ENCODE data around the gene KRT6A. TPM values are rescaled to one million over a fixed set of nuclear protein-coding genes. Genes with fewer than 3 reads are reported as not detected.
A peak's percentile ranks its signal among the peaks of the same experiment; 100 is the strongest.
"Not testable (repeated sequence)": the region's sequence is repeated elsewhere in the genome, so short reads cannot be mapped to it uniquely, and the experiment has no call there.

Gene KRT6A
- total and polyA plus RNA-seq, 5 donors = not detected

DNA sequence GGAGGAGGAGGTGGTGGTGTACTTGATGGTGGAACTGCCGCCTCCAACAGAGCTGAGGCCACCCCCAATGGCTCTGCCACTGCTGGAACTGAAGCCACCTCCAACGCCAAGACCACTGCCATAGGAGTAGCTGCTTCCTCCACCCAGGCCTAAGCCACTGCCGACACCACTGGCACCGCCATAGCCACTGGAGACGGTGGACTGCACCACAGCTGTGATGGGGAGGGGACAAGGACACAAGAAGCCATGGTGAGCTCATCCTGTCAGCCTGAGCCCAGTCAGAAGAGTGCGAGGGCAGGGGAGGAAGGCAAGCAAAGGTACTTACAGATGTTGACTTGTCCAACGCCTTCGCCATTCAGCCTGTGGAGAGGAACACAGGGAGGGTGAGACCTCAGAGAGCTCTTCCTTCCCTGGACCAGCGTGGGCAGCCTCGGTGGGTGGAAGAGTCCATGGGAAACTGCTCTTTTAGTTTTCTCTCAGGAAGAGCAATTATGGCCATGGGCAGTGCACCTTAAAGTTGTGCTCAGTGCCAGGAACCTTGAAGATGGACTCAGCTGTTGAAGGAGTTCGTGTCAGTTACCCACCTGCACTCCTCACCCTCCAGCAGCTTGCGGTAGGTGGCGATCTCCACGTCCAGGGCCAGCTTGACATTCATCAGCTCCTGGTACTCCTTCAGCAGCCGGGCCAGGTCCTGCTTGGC lies 5.2 kb downstream of the KRT6A start:
- intact Hi-C loops (cut with DNase I); H3K4me3 ChIP-seq (ENCODE audit: low read length); H3K9me3 ChIP-seq (ENCODE audit: control insufficient read depth, low read length); H3K4me1 ChIP-seq (ENCODE audit: control insufficient read depth, insufficient read depth, low read length); H3K27me3 ChIP-seq (ENCODE audit: control insufficient read depth, insufficient read depth); H3K27ac ChIP-seq (ENCODE audit: low read length); DNase-seq: not testable (repeated sequence)
- ATAC-seq = peak in 1 of 2 donors; percentile 24
- 78% methylated on average over 15 of the region's 15 CpGs for WGBS

DNA sequence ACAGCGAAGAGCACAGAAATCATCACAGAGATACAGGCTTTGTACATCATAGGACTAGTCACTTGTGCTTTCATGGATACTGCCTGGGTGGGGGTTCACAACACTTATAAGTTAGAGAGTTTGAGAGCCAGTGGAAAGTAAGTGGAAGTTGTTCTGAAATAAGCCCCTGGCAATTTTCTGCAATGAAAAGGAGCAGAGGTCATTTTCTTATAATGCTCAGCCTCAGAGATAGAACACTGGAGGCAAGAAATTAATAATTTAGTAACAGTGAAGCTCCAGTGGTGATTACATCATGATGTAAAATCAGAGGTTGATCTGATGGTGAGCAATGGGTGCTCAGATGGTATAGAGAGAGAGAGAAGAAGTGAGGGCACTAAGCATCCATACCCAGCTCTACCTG lies 5.8 kb downstream of the KRT6A start:
- Histone ChIP-seq H3K27me3 (ENCODE audit: control insufficient read depth, insufficient read depth) (peaks cover 3% of the 10 kb centered on the region), H3K9me3 (ENCODE audit: control insufficient read depth, low read length) (no peaks in the 10 kb centered on the region), H3K4me3 (ENCODE audit: low read length) (no peak overlapping the region), H3K27ac (ENCODE audit: low read length) (no peak overlapping the region), H3K4me1 (ENCODE audit: control insufficient read depth, insufficient read depth, low read length) (no peaks in the 10 kb centered on the region)
- no peak for DNase-seq
- no peak for ATAC-seq
- WGBS = 35% methylated on average over 1 of the region's 1 CpG
- intact Hi-C loops (cut with DNase I) = no loop called here

DNA sequence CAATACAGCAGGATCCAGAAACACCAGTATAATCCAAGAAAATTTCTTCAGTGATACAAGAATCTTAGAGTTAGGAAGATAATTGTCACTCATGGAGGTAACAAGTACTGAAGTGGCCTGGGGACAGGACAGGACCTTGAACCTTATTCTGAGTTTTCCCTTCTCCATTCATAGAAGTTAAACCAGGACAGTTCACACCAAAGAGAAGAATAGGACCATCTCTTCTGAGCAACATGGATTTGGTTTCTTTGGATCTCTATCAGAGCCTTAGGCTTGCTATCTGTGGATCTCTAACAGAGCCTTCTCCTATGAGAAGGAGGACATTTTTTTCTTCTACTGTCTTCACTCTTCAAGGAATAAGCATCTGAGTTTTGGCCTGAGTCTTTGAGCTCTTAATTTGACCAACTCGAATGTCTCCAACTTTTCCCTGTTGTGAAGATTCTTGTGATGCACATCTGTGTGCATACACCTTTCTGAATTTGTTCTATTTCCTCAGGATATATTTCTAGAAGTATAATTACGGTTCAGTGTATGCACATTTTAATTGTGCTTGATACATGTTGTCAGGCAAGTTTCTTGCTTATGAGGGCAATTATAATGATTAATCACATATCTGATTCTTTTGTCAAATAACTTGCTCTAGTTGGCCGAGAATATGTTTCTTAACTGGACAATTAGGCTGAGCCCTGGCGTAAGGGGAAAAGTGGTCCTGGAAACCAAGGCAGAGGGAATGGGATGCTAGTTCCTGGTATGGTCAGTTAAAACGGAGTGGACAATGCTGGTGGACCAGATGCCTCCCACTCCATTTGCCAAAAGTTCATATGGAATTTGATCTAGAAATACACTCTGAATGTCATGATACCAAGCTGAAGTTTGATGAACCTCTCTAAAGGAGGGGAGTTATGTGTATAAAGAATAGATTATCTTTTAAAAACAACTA lies 6.6 kb downstream of the KRT6A start:
- WGBS = 79% methylated on average over 5 of the region's 5 CpGs
- H3K4me3 ChIP-seq (ENCODE audit: low read length) = no peak overlapping the region
- no peaks in the 10 kb centered on the region for H3K4me1 ChIP-seq (ENCODE audit: control insufficient read depth, insufficient read depth, low read length)
- peaks cover 3% of the 10 kb centered on the region for H3K27me3 ChIP-seq (ENCODE audit: control insufficient read depth, insufficient read depth)
- no peaks in the 10 kb centered on the region for H3K9me3 ChIP-seq (ENCODE audit: control insufficient read depth, low read length)
- H3K27ac ChIP-seq (ENCODE audit: low read length) = no peak overlapping the region
- intact Hi-C loops (cut with DNase I) = no loop called here
- DNase-seq (no peak), ATAC-seq (no peak)

DNA sequence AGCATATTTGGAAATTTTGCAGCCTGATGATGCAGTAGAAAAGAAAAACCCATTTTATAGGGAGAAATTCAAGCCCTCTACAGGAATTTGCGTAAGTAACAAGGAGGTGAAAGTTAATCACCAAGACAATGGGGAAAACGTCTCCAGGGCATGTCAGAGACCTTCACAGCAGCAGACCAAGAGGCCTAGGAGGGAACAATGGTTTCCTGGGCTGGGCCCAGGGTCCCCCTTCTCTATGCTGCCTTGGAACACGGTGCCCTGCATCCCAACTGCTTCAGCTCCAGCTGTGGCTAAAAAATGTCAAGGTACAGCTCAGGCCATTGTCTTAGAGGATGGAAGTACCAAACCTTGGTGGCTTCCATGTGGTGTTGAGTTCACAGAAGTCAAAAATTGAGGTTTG lies 13.0 kb downstream of the KRT6A start:
- no peaks in the 10 kb centered on the region for H3K27me3 ChIP-seq (ENCODE audit: control insufficient read depth, insufficient read depth)
- H3K4me3 ChIP-seq (ENCODE audit: low read length) = no peak overlapping the region
- no peak overlapping the region for H3K27ac ChIP-seq (ENCODE audit: low read length)
- peaks cover 1% of the 10 kb centered on the region for H3K9me3 ChIP-seq (ENCODE audit: control insufficient read depth, low read length)
- ATAC-seq = no peak
- DNase-seq = no peak
- 59% methylated on average over 3 of the region's 3 CpGs for WGBS
- H3K4me1 ChIP-seq (ENCODE audit: control insufficient read depth, insufficient read depth, low read length) = no peaks in the 10 kb centered on the region
- intact Hi-C loops (cut with DNase I) = no loop called here

DNA sequence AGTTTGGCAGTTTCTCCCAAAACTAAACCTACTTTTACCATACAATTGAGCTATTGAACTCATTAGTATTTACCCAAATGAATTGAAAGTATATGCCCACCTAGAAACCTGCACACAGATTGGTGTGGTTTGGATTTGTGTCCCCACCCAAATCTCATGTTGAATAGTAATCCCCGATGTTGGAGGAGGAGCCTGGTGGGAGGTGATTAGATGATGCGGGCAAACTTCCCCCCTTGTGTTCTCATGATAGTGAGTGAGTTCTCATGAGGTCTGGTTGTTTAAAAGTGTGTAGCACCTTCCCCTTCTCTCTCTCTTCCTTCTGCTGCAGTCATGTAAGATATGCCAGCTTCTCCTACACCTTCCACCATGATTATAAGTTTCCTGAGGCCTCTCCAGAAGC lies 15.4 kb downstream of the KRT6A start:
- H3K27me3 ChIP-seq (ENCODE audit: control insufficient read depth, insufficient read depth) = no peaks in the 10 kb centered on the region
- DNase-seq (no peak), ATAC-seq (no peak)
- no peak overlapping the region for H3K27ac ChIP-seq (ENCODE audit: low read length)
- intact Hi-C loops (cut with DNase I) = no loop called here
- WGBS = 70% methylated on average over 2 of the region's 2 CpGs
- no peak overlapping the region for H3K4me3 ChIP-seq (ENCODE audit: low read length)
- H3K4me1 ChIP-seq (ENCODE audit: control insufficient read depth, insufficient read depth, low read length) = no peaks in the 10 kb centered on the region
- peaks cover 1% of the 10 kb centered on the region for H3K9me3 ChIP-seq (ENCODE audit: control insufficient read depth, low read length)

DNA sequence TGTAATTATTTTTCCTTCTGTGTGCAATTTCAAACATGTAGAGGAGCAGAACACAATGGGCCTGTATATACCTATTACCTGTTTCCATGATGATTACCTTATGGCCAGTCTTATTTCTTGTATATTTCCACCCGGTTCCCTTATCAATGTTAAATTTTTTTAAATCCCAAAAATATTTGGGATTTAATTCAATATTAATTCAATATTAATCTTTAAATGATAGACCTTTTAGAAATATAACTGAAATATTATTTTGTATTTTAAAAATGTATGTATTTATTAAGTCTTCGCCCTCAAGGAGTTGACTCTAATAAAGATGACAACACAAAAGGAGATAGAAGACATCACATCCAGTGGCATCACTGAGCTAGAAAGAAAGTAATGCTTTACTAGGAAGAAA lies 18.8 kb downstream of the KRT6A start:
- DNase-seq (no peak), ATAC-seq (no peak)
- H3K27ac ChIP-seq (ENCODE audit: low read length) = no peak overlapping the region
- H3K4me1 ChIP-seq (ENCODE audit: control insufficient read depth, insufficient read depth, low read length) = no peaks in the 10 kb centered on the region
- H3K9me3 ChIP-seq (ENCODE audit: control insufficient read depth, low read length) = no peaks in the 10 kb centered on the region
- WGBS = 86% methylated on average over 2 of the region's 2 CpGs
- no peaks in the 10 kb centered on the region for H3K27me3 ChIP-seq (ENCODE audit: control insufficient read depth, insufficient read depth)
- intact Hi-C loops (cut with DNase I) = no loop called here
- H3K4me3 ChIP-seq (ENCODE audit: low read length) = no peak overlapping the region

DNA sequence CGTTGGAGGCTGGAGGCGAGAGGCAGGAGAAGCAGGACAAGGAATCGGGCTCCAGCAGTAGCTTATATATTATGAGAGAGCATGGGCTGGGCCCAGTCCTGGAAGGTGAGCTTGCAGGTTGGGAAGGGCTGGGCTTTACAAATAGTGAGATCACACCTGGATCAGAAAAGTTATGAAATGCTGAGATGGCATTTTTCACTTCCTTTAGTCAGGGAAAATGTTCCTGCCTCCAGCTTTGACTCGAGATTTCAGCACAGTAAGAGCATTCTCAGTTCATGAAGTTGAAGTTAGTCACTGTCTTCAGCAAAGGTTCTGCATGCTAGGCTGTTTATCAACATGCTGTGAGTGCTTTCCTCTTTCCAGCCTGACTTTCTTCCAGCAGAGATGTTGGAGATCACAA lies 19.3 kb downstream of the KRT6A start, which contains the start of gene KRT6C:
Gene KRT6C, minus strand, starts transcription at position 38 of the 400 bp plus-strand sequence. CDS start 68 bp downstream, outside the sequence.
- no peak for ATAC-seq
- WGBS = 80% methylated on average over 4 of the region's 4 CpGs

DNA sequence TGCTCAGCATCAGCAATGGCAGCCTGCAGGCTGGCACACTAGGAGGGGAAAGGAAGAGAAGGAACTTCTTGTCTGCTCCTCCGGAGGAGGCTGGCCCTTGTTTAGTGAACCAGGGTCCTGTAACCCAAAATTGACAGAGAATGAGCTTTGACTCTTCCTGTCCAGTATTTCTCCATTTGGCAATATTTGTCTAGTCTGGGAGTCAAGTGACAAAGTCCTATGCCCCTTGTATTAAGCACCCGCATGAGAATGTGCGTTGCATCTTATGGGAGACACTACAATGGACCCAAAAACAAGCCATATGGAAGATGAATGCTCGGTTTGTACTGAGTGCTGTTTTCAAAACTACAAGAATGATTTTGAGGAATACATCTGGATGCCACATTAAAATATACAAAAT lies 23.2 kb downstream of the KRT6A start:
- WGBS = 79% methylated on average over 4 of the region's 4 CpGs
- intact Hi-C loops (cut with DNase I) = no loop called here
- H3K9me3 ChIP-seq (ENCODE audit: control insufficient read depth, low read length) = no peaks in the 10 kb centered on the region
- H3K27me3 ChIP-seq (ENCODE audit: control insufficient read depth, insufficient read depth) = no peaks in the 10 kb centered on the region
- H3K27ac ChIP-seq (ENCODE audit: low read length) = no peak overlapping the region
- ATAC-seq (no peak), DNase-seq (no peak)
- H3K4me3 ChIP-seq (ENCODE audit: low read length) = no peak overlapping the region
- no peaks in the 10 kb centered on the region for H3K4me1 ChIP-seq (ENCODE audit: control insufficient read depth, insufficient read depth, low read length)

More for the DNA sequence above, 19.3 kb downstream of the KRT6A start, which contains the start of gene KRT6C:
- H3K9me3 ChIP-seq (ENCODE audit: control insufficient read depth, low read length) = no peaks in the 10 kb centered on the region
- no peak within 1 kb of the TSS for H3K4me3 ChIP-seq (ENCODE audit: low read length)
- no peaks in the 10 kb centered on the region for H3K4me1 ChIP-seq (ENCODE audit: control insufficient read depth, insufficient read depth, low read length)
- DNase-seq = no peak
- no peaks in the 10 kb centered on the region for H3K27me3 ChIP-seq (ENCODE audit: control insufficient read depth, insufficient read depth)
- intact Hi-C loops (cut with DNase I) = no loop called here
- no peak within 1 kb of the TSS for H3K27ac ChIP-seq (ENCODE audit: low read length)

DNA sequence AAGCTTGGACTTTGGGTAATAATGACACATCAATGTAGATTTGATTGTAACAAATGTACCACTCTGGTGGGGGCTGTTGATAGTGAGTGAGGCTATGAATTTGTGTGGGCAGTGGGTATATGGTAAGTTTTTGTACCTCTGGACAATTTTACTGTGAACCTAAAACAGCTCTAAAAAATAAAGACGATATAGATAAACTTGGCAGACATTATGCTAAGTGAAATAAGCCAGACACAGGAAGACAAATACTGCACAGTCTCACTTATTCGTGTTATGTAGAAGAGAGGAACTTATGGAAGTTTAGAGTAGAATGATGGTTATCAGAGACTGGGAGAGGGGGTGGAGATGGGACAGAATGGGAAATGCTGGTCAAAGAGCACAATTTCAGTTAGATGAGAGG lies 28.2 kb downstream of the KRT6A start:
- H3K27me3 ChIP-seq (ENCODE audit: control insufficient read depth, insufficient read depth) = no peaks in the 10 kb centered on the region
- DNase-seq = no peak
- no peaks in the 10 kb centered on the region for H3K4me1 ChIP-seq (ENCODE audit: control insufficient read depth, insufficient read depth, low read length)
- no peak for ATAC-seq
- 27% methylated on average over 2 of the region's 2 CpGs for WGBS
- H3K27ac ChIP-seq (ENCODE audit: low read length) = no peak overlapping the region
- intact Hi-C loops (cut with DNase I) = no loop called here
- no peak overlapping the region for H3K4me3 ChIP-seq (ENCODE audit: low read length)
- no peaks in the 10 kb centered on the region for H3K9me3 ChIP-seq (ENCODE audit: control insufficient read depth, low read length)

DNA sequence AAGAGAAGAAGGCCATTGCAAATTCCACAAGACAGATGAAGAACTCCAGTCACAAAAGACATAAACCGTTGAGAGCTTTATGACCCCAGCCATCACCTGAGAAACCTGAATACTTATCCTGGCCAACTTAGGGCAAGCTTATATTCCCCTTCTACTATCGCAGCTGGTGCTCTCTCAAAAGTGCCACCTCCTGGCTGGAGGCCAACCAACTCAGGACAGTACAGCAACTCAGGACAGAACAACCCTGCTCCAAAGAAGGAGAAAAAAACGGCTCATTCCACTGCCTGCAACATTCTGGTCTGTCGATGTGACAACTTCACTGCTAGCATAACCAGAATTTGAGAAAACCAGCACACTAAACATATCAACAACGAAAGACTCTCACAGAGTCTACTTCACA lies 31.4 kb downstream of the KRT6A start:
- no peaks in the 10 kb centered on the region for H3K9me3 ChIP-seq (ENCODE audit: control insufficient read depth, low read length)
- DNase-seq (peak in 1 of 3 donors; percentile 53), ATAC-seq (no peak)
- H3K27ac ChIP-seq (ENCODE audit: low read length) = no peak overlapping the region
- H3K27me3 ChIP-seq (ENCODE audit: control insufficient read depth, insufficient read depth) = no peaks in the 10 kb centered on the region
- no peaks in the 10 kb centered on the region for H3K4me1 ChIP-seq (ENCODE audit: control insufficient read depth, insufficient read depth, low read length)
- 54% methylated on average over 5 of the region's 5 CpGs for WGBS
- H3K4me3 ChIP-seq (ENCODE audit: low read length) = no peak overlapping the region
- intact Hi-C loops (cut with DNase I) = no loop called here

DNA sequence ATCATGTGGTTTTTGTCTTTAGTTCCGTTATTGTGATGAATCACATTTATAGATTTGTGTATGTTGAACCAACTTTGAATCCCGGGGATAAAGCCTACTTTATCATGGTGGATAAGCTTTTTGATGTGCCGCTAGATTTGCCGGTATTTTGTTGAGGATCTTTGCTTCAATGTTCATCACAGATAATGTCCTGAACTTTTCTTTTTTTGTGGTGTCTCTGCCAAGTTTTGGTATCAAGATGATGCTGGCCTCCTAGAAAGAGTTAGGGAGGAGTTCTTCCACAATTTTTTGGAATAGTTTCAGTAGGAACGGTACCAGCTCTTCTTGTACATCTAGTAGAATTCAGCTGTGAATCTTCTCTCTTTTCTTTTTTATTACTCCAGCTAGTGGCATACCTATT lies 34.2 kb downstream of the KRT6A start:
- Histone ChIP-seq H3K4me1 (ENCODE audit: control insufficient read depth, insufficient read depth, low read length) (no peaks in the 10 kb centered on the region), H3K27me3 (ENCODE audit: control insufficient read depth, insufficient read depth) (no peaks in the 10 kb centered on the region), H3K27ac (ENCODE audit: low read length) (no peak overlapping the region), H3K4me3 (ENCODE audit: low read length) (no peak overlapping the region), H3K9me3 (ENCODE audit: control insufficient read depth, low read length) (no peaks in the 10 kb centered on the region)
- intact Hi-C loops (cut with DNase I) = no loop called here
- WGBS = 84% methylated on average over 5 of the region's 5 CpGs
- no peak for ATAC-seq
- DNase-seq = no peak
